B cell (primary cell): ENCODE data around the gene C19orf81. TPM values are rescaled to one million over a fixed set of nuclear protein-coding genes. Genes with fewer than 3 reads are reported as not detected.

Experiments
- ATAC-seq: fragments of 200-7000 bp; cut with Tn5 transposase; one replicate; pipeline ENCODE4 v1.10.0; 2021; ENCODE audit warnings: low read depth, mild to moderate bottlenecking, moderate number of reproducible peaks, moderate library complexity
- CTCF ChIA-PET: fragments of 350-600 bp; sonication (Branson Sonifier 250); formaldehyde crosslinking; loops from one replicate; lab custom pipeline; 2021; ENCODE audit warnings: antibody characterized with exemption, inconsistent platforms; lab: Charles Lee
- POLR2A ChIA-PET: fragments of 350-600 bp; sonication (Branson Sonifier 250); formaldehyde crosslinking; loops from one replicate; lab custom pipeline; 2021; ENCODE audit warnings: antibody characterized with exemption; lab: Charles Lee
- DNase-seq: peaks from one replicate; pipeline ENCODE4 v3.0.0; 2013
- H2AFZ ChIP-seq: 2 replicates; pipeline ENCODE4 v1.6.1; 2012; ENCODE audit warnings: mild to moderate bottlenecking, low read depth, low read length; ENCODE audit not compliant: insufficient read depth, poor library complexity, severe bottlenecking
- H3K27ac ChIP-seq, 2 donors: 1 replicate in 1 of 2; 2 replicates in 1 of 2; pipeline ENCODE4 v1.5.1; 2012 to 2013; ENCODE audit warnings: low read length in 2 of 2, mild to moderate bottlenecking in 2 of 2, moderate library complexity in 1 of 2
- H3K27me3 ChIP-seq, 4 experiments: fragments of 200-600 bp in 1 of 4; sonication (generic) in 1 of 4; replicated peaks in 1 of 4; 1 replicate in 2 of 4; 2 replicates in 2 of 4; pipeline versions ENCODE4 v1.6.1 to v1.7.0; 2013 to 2016; ENCODE audit warnings: low read length in 3 of 4, mild to moderate bottlenecking in 2 of 4, mixed read lengths in 1 of 4, moderate library complexity in 1 of 4; ENCODE audit not compliant: insufficient read depth in 4 of 4, control insufficient read depth in 3 of 4; ENCODE audit errors: control extremely low read depth in 1 of 4
- H3K36me3 ChIP-seq, 2 experiments: replicated peaks in 1 of 2; 1 replicate in 1 of 2; 2 replicates in 1 of 2; pipeline versions ENCODE4 v1.6.1 to v1.7.1; 2013; ENCODE audit warnings: low read length in 1 of 2; ENCODE audit not compliant: insufficient read depth in 2 of 2, control insufficient read depth in 1 of 2; ENCODE audit errors: control extremely low read depth in 1 of 2, extremely low read depth in 1 of 2
- H3K4me1 ChIP-seq, 2 donors: fragments of 200-600 bp in 1 of 2; sonication (generic) in 1 of 2; 1 replicate in 1 of 2; 2 replicates in 1 of 2; pipeline versions ENCODE4 v1.5.1 to v1.6.1; 2013 to 2017; ENCODE audit warnings: low read length in 2 of 2; ENCODE audit not compliant: control insufficient read depth in 2 of 2, insufficient read depth in 2 of 2
- H3K4me2 ChIP-seq: replicated peaks from 2 replicates; pipeline ENCODE3; 2012; ENCODE audit warnings: mild to moderate bottlenecking, low read depth, low read length; ENCODE audit not compliant: poor library complexity, severe bottlenecking
- H3K4me3 ChIP-seq, 5 experiments: fragments of 200-600 bp in 1 of 5; sonication (generic) in 1 of 5; 1 replicate in 3 of 5; 2 replicates in 2 of 5; pipeline versions ENCODE4 v1.5.1 to v1.7.0; 2011 to 2016; ENCODE audit warnings: low read length in 4 of 5, mild to moderate bottlenecking in 4 of 5, low read depth in 2 of 5, control low read depth in 1 of 5, moderate library complexity in 1 of 5; ENCODE audit not compliant: insufficient read depth in 1 of 5; ENCODE audit errors: control extremely low read depth in 1 of 5, extremely low read depth in 1 of 5
- H3K79me2 ChIP-seq: fragments of 200-600 bp; sonication (generic); one replicate; pipeline ENCODE4 v1.6.0; 2016; ENCODE audit warnings: low read length; ENCODE audit not compliant: control insufficient read depth, insufficient read depth
- H3K9ac ChIP-seq: fragments of 200-600 bp; sonication (generic); 2 replicates; pipeline ENCODE4 v1.6.1; 2017; ENCODE audit warnings: mild to moderate bottlenecking, low read length, moderate library complexity
- H3K9me3 ChIP-seq, 3 donors: one replicate each; pipeline versions ENCODE4 v1.6.1 to v1.7.1; 2013; ENCODE audit warnings: low read length in 2 of 3; ENCODE audit not compliant: control insufficient read depth in 2 of 3, insufficient read depth in 1 of 3; ENCODE audit errors: control extremely low read depth in 1 of 3
- H4K20me1 ChIP-seq: 2 replicates; pipeline ENCODE4 v1.6.0; 2012; ENCODE audit warnings: mild to moderate bottlenecking, low read length; ENCODE audit not compliant: insufficient read depth, control insufficient read depth, poor library complexity, severe bottlenecking
- H3K27ac Mint-ChIP-seq: one replicate; pipeline ENCODE4 v1.8.0; 2021; ENCODE audit warnings: mixed read lengths
- H3K27me3 Mint-ChIP-seq: one replicate; pipeline ENCODE4 v1.8.0; 2021; ENCODE audit warnings: mixed read lengths
- H3K4me1 Mint-ChIP-seq: one replicate; pipeline ENCODE4 v1.8.0; 2021; ENCODE audit warnings: mixed read lengths
- H3K4me3 Mint-ChIP-seq: one replicate; pipeline ENCODE4 v1.8.0; 2021; ENCODE audit warnings: mixed read lengths
- H3K9me3 Mint-ChIP-seq: one replicate; pipeline ENCODE4 v1.8.0; 2022; ENCODE audit warnings: mixed read lengths; ENCODE audit not compliant: insufficient read depth
- CTCF ChIP-seq: fragments of 200-600 bp; IDR thresholded peaks from one replicate; pipeline ENCODE4 v1.8.0; 2022; ENCODE audit warnings: antibody characterized with exemption, mild to moderate bottlenecking
- EZH2 ChIP-seq: IDR thresholded peaks from 2 replicates; pipeline ENCODE4 v1.6.1; 2012; ENCODE audit warnings: borderline replicate concordance, low read depth, mild to moderate bottlenecking, moderate library complexity, low read length; ENCODE audit not compliant: insufficient read depth, poor library complexity, severe bottlenecking
- whole genome bisulfite sequencing: methylation state at CpG from one replicate; pipeline ENCODE4 v1.1.5; 2013; ENCODE audit warnings: missing lambda C conversion rate; ENCODE audit not compliant: insufficient coverage; 5-methylcytosine and 5-hydroxymethylcytosine counted together
- intact Hi-C: fragments of 100-400 bp; cut with micrococcal nuclease; formaldehyde crosslinking; loops from one replicate; pipeline ENCODE4 v1.10.0; 2022
- polyA minus RNA-seq: library from RNA; depleted of rRNA, polyadenylated mRNA; stranded (reverse); fragments of >200 nt; gene quantifications from 2 replicates; pipeline ENCODE4 v1.2.3, GENCODE V29; 2012
- polyA plus RNA-seq: library from polyadenylated mRNA; depleted of rRNA; stranded (reverse); fragments of >200 nt; gene quantifications from 2 replicates; pipeline ENCODE4 v1.2.3, GENCODE V29; 2012
- total RNA-seq, 2 donors: library from RNA; stranded (reverse); fragments of 120-200 nt in 1 of 2; gene quantifications; 1 replicate in 1 of 2; 2 replicates in 1 of 2; pipeline versions ENCODE4 v1.2.3 to v1.2.4, GENCODE V29; 2013 to 2022

Gene C19orf81
- total RNA-seq, result not detected in 2 replicates
- total RNA-seq (2013), result 0.56 TPM
- 0.37 TPM in 1 of 2 replicates, not detected in the other for polyA plus RNA-seq
- polyA minus RNA-seq, result not detected in 2 replicates

GRCh38 chr19:50649433-50650391 lies at the start of gene C19orf81:
C19orf81 (plus strand) TSS chr19:50649445; CDS start chr19:50649445, 0 bp downstream.
- no peak for TF ChIP-seq CTCF
- Histone ChIP-seq H3K27me3 (peaks cover 0 to 32% (median 6%) of the 10 kb centered on the region in 4 experiments), H3K9ac (no peak within 1 kb of the TSS), H3K4me2 (no peak within 1 kb of the TSS), H3K4me3 (no peak within 1 kb of the TSS), H3K27ac (no peak within 1 kb of the TSS), H3K79me2 (no peaks in the 10 kb centered on the region), H3K36me3 (no peaks in the 10 kb centered on the region), H4K20me1 (no peaks in the 10 kb centered on the region), H2AFZ (no peak within 1 kb of the TSS), H3K4me1 (no peaks in the 10 kb centered on the region), H3K9me3 (peaks cover 0 to 34% (median under 1%) of the 10 kb centered on the region in 3 donors)
- Mint-ChIP-seq H3K4me3 (no peak within 1 kb of the TSS), H3K27me3 (peaks cover 30% of the 10 kb centered on the region), H3K9me3 (peaks cover under 1% of the 10 kb centered on the region), H3K4me1 (no peaks in the 10 kb centered on the region), H3K27ac (no peak within 1 kb of the TSS)
- POLR2A ChIA-PET, result no interaction called here
- ATAC-seq (no peak), DNase-seq (no peak)
- CTCF ChIA-PET, result no interaction called here
- WGBS, result 52% methylated on average over 6 of the region's 7 CpGs
- intact Hi-C loops, result loop anchor here (10.0 kb wide), 1 partner anchor 105 kb away; no protein-coding TSS in a partner anchor

DNA sequence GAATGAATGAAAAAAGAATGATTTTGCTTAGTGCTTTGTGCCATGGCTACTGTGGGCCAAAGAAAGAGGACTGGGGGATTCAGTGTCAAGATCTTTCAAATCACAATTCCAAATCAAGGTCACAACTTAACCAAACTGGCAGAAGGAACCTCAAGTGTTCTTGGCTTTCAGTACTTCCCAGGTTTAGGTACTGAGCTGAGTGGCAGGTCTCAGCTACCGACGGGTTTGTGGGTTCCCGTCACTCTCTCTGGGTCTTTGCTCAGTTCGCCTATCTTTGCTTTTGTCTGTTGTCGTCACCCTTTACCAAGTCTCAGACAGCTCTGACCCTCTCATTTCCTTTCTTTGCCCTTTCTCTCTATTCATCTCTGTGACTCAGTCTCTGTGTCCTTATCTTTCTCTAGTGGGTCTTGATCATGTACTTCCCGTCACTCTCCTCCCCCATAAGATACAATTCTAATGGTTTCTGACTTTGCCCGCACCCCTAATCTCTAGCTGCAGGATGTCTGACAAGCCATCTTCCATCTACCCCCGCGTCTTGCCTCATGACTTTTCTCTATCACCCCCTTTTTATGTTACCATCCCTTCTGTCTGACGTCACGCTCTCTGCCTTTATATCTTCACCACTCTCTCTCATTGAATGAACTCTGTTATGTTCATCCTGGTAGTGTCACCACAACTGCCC lies 47.7 kb upstream of the C19orf81 start:
- Histone ChIP-seq H3K36me3 (no peaks in the 10 kb centered on the region), H3K79me2 (no peaks in the 10 kb centered on the region), H3K4me2 (no peak overlapping the region), H3K27me3 (peaks cover 0 to 22% (median 5%) of the 10 kb centered on the region in 4 experiments), H3K4me3 (no peak overlapping the region), H3K9me3 (peaks cover 0 to 11% (median 0%) of the 10 kb centered on the region in 3 donors), H3K4me1 (no peaks in the 10 kb centered on the region), H2AFZ (no peak overlapping the region), H4K20me1 (no peaks in the 10 kb centered on the region), H3K27ac (no peak overlapping the region), H3K9ac (no peak overlapping the region)
- H3K4me1 Mint-ChIP-seq, result no peaks in the 10 kb centered on the region
- WGBS, result 83% methylated on average over 11 of the region's 11 CpGs
- intact Hi-C loops, result no loop called here
- CTCF ChIA-PET, result interaction anchor here (1.1 kb wide), 1 partner anchor 320 kb away, joined by 3 read pairs; no protein-coding TSS in a partner anchor
- no peak overlapping the region for H3K4me3 Mint-ChIP-seq
- H3K27ac Mint-ChIP-seq, result no peak overlapping the region
- POLR2A ChIA-PET, result no interaction called here
- TF ChIP-seq CTCF (no peak), EZH2 (no peak)
- H3K9me3 Mint-ChIP-seq, result no peaks in the 10 kb centered on the region
- no peak for ATAC-seq
- DNase-seq, result no peak
- peaks cover 36% of the 10 kb centered on the region for H3K27me3 Mint-ChIP-seq
